ENCODE measurements around the gene ZC3H10.

DNA sequence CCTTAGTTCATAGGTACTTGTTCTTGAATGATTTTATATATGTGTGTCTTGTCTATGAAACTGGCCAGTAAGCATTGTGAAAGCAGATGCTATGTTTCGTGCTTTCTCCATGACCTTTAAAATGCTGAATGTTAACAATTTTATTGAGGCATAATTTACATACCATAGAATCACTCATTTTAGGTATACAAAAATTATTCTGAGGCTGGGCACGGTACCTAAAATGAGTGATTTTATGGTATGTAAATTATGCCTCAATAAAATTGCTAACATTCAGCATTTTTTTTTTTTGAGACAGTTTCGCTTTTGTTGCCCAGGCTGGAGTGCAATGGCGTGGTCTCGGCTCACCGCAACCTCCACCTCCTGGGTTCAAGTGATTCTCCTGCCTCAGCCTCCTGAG, 16.8 kb downstream of the ZC3H10 start:
- TF ChIP-seq, protein P1, sequence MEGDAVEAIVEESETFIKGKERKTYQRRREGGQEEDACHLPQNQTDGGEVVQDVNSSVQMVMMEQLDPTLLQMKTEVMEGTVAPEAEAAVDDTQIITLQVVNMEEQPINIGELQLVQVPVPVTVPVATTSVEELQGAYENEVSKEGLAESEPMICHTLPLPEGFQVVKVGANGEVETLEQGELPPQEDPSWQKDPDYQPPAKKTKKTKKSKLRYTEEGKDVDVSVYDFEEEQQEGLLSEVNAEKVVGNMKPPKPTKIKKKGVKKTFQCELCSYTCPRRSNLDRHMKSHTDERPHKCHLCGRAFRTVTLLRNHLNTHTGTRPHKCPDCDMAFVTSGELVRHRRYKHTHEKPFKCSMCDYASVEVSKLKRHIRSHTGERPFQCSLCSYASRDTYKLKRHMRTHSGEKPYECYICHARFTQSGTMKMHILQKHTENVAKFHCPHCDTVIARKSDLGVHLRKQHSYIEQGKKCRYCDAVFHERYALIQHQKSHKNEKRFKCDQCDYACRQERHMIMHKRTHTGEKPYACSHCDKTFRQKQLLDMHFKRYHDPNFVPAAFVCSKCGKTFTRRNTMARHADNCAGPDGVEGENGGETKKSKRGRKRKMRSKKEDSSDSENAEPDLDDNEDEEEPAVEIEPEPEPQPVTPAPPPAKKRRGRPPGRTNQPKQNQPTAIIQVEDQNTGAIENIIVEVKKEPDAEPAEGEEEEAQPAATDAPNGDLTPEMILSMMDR (conservative IDR thresholded peaks at IDR 0.05): no peak
- no peak for TF ChIP-seq EZH2 (IDR thresholded peaks at IDR 0.05; ENCODE audit: low read depth)
